Fibroblast of peridontal ligament (primary cell): Measurements from ENCODE around the gene SERP1.
"Not testable (repeated sequence)": the region's sequence is repeated elsewhere in the genome, so short reads cannot be mapped to it uniquely, and the experiment has no call there.

ENCODE experiments used
- DNase-seq: peaks from one replicate; pipeline ENCODE4 v3.0.0-alpha.2; 2010; ENCODE audit errors: extremely low read depth

SERP1 gene

GRCh38 chr3:150538324-150539208 lies 7.7 kb downstream of the SERP1 start:
- DNase-seq = no peak

DNA sequence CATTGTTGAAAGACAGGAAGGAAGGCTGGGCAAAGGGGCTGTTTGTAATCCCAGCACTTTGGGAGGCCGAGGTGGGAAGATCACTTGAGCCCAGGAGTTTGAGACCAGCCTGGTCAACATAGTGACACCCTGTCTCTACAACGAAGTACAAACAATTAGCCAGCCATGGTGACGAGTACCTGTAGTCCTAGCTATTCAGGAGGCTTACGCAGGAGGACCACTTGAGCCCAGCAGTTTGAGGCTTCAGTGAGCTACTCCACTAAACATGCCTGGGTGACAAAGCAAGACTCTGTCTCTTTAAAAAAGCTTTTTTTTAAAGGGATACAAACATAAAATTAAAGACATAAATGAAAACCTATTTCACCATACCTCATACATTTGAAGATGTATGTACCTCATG lies 11.1 kb downstream of the SERP1 start:
- DNase-seq = no peak

GRCh38 chr3:150531775-150532174 lies 14.5 kb downstream of the SERP1 start:
- no peak for DNase-seq

- peak; percentile 63 for DNase-seq
Observed at GRCh38 chr3:150528354-150528797, 17.9 kb downstream of the SERP1 start.

DNA sequence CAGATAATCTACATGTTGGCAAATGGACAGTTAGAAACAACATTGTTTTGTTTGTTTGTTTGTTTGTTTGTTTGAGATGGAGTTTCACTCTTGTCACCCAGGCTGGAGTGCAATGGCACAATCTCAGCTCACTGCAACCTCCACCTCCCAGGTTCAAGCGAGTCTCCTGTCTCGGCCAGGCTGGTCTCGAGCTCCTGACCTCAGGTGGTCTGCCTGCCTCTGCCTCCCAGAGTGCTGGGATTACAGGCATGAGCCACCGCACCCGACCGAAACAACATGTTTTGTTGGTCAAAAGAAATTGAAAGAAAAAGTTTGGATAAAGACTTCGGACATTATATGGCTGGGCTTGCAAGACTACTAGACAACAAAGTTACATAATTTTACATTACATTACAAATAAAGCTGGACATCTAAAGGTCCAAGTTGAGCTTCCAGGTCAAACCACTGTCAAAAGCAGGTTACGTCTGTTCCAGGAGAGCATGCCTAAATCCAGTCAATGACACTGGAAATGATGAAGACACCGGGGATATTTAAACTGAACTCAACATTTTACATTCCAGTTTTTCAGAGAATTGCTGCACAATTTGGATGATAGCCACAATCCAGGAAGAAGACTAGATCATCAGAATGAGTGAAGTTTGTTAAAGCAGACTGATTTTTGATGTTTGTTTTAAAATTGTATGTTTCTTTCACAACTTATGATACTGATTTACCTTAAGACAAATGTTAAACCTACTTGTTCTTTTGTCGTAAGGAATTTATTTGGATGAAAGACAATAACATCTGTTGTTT lies 18.6 kb downstream of the SERP1 start:
- peak; percentile 40 for DNase-seq

DNA sequence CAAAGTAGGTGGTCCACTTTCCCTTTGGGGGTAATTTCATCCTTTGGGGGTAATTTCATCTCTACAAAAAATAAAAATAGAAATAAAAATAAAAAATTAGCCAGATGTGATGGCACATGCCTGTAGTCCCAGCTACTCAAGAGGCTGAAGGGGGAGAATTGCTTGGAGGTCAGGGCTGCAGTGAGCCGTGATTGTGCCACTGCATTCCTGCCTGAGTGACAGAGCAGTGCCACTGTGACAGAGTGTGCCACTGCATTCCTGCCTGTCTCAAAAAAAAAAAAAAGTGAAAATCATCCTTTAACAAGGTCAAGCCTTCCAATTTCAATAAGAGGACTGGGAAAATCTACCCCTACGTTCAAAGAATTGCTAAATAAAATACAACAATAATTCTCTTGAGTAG lies 22.8 kb downstream of the SERP1 start:
- DNase-seq = no peak

- DNase-seq = peak; percentile 25
Observed at GRCh38 chr3:150521463-150521862, 24.8 kb downstream of the SERP1 start.

DNA sequence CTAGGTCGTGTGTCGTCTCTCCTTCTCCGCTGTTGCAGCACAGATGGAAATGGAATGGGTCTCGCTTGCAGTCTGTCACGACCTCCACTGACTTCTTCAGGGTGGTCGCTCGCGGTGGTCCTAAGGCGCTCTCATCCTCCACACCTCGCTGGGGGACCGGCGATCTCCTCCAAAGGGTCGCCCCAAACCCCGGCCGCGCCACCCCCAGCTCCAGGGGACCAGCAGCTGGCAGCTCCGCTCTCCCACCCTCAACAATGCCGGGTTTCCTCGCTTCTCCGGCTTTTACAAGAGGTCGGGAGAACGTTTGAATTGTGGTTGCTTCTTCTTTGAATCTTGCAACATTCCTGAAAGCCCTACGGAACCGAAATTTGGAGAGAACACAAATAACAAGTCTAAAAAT lies 25.9 kb downstream of the SERP1 start:
- no peak for DNase-seq

DNA sequence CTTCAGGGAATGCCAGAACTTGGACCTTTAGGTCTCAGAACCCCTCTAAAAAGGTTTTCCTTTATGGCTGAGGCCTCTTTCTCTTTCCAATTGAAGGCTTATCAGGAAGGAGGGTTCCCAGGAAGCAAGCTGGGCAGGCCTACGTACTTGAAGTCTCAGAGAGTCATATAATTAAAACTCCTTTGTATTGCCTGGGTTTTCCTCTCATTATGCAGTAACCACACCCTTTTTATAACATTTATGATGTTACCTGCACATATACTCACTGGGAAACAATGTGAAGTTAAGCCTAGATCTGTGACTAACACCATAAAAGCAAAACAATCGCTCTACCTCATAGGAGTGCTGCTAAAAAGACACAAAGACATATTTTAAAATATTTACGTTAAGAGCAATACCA lies 27.3 kb downstream of the SERP1 start:
- no peak for DNase-seq

DNA sequence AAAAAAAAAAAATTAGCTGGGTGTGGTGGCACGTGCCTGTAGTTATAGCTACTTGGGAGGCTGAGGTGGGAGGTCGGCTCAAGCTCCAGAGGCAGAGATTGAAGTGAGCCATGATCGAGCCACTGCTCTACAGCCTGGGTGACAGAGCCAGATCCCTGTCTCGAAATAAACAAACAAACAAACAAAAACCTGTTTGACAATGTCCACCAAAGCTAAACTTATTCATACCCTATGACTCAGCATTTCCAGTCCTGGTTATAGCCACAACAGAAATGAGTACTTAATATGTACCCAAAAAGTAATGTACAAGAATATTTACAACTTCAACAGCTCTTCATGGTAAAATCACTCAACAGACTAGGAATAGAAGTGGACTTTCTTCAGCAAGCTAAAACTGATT lies 31.1 kb downstream of the SERP1 start:
- no peak for DNase-seq

DNA sequence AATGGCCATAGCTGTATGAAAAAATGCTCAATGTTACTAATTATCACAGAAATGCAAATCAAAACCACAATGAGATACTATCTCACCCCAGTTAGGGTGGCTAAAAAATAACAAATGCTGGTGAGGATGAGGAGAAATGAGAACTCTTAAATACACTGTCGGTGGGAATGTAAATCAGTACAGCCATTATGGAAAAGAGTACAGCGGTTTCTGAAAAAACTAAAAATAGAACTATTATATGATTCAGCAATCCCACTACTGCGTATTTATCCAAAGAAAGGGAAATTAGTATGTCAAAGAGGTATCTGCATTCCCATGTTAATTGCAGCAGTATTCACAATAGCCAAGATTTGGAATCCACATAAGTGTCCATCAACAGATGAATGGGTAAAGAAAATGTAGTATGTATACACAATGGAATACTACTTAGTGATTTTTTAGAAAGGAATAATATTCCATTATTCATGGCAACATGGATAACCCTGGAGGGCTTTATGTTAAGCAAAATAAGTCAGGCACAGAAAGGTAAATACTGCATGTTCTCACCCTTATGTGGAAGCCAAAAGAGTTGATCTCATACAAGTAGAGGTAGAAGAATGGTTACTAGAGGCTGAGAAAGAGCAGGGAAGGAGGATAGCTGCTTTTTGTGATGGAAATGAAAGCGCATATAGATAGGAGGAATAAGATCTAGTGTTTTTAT lies 35.0 kb downstream of the SERP1 start:
- peak; percentile 27 for DNase-seq

DNA sequence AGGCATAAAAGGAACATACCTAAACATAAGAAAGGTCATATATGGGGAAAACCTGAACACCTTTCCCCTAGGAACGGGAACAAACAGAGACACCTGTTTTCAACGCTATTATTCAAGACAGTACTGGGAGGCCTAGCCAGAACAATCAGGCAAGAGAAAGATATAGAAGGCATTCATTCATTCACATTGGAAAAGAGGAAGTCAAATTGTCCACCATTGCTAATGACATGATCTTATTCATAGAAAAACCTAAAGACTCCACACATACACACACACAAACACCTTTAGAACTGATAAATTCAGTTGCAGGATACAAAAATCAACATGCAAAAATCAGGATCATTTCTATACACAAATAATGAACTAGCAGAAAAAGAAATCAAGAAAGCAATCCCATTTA lies 36.5 kb downstream of the SERP1 start:
- DNase-seq = no peak

GRCh38 chr3:150508401-150508800 lies 37.9 kb downstream of the SERP1 start:
- DNase-seq = no peak

GRCh38 chr3:150504483-150504882 lies 41.8 kb downstream of the SERP1 start:
- no peak for DNase-seq

GRCh38 chr3:150503402-150504099 lies 42.7 kb downstream of the SERP1 start:
- no peak for DNase-seq

DNA sequence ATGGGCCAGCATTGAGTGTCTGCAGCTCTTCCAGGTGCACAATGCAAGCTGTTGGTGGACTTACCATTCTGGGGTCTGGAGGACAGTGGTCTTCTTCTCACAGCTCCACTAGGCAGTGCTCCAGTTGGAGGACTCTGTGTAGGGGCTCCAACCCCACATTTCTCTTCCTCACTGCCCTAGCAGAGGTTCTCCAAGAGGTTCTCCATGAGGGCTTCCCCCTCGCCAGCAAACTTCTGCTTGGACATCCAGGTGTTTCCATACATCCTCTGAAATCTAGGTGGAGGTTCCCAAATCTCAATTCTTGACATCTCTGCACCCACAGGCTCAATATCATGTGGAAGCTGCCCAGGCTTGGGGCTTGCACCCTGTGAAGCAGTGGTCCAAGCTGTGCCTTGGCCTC lies 45.3 kb downstream of the SERP1 start:
- not testable (repeated sequence) for DNase-seq

DNA sequence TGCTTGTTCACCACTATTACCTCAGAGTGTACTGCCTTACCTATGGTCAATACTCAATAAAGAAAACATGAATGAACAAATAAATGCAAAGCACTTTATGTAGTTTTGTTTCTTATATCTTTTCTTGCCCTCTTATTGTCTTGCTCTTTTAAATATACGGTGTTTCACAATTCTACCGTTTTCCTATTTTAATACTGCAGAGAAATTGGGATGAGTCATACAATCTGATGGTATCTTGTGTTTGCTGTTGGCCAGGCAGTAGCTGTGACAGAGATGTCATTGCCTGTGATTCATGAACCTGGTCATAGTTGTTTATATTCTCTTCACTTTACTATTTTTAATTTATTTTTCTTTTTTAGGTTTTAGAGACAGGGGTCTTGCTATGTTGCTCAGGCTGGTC lies 48.3 kb downstream of the SERP1 start:
- DNase-seq = peak; percentile 45

DNA sequence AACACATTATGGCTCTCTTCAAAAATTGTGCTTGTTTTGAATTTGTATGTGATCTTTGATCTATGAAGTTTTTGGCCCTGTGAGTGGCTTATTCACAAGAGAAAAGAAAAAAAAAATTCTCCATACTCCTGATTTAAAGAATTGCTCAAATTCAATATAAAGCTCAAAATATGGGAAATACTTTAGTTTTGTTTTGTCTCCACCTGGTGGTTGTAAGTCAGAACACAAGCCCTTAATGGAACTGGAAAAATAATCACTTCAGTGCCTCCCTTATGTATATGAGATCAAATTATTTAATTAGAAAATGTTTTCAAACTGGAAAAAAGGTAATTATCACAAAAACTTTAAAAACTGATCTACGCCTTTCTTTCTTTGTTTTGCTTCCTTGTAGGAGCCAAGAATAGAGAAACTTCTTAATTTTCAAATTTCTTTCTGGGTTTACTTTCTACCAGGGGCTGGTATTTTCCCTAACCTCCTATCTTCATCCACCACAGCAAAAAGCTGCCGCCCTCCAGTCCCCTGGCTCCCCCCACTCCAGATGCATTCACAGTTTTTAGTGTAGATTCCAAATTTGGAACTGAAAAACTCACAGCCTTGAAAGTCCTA lies 50.6 kb downstream of the SERP1 start:
- peak; percentile 84 for DNase-seq

DNA sequence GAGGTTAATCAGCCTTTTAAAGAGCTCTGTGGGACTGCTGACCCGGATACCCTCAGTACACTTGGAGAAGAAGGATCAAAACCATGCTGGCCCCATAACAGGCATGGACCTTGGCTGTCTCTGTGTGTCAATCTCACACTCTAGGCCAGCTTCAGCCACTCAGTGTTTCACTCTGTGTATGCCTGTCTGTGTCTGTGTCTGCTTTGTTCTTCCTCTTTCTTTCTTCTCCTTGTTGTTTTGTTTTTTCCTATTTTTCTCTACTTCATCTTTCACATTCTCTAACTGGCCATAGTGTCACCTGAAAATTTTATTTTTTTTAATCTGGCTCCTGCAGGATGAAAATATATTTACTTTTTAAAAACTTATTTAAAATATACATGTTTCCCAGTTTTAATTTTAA lies 51.1 kb downstream of the SERP1 start:
- no peak for DNase-seq

DNA sequence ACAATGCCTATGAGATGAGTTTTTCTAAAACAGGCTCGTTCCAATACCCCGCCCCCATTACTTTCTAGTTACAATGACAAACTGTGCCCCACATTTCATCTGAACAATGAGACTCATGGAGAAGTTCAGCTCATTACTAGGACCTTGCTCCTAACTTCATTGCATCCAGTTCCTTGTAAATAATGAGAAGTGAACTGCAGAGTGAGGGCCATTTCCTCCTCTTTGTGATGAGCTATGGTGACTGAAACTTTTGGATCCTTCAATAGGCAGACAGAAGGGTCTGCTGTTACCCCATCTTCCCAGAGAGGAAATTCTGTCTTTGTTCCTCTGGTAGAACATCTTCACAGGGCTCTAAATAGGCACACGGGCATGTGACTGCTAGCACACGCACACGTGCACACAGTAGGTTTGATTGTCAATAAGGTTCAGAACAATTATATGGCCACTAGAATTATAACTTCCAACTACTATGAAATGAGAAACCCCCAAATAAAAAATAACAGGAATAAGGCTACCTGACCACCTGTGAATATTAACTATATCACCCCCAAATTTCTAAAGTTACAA lies 51.8 kb downstream of the SERP1 start:
- no peak for DNase-seq
